ENCODE measurements around the gene MISP3.
"Not testable (repeated sequence)": the region's sequence is repeated elsewhere in the genome, so short reads cannot be mapped to it uniquely, and the experiment has no call there.

The MISP3 gene

GRCh38 chr19:14072535-14073260 lies at the start of gene MISP3:
Gene MISP3, plus strand, starts transcription at chr19:14072786. Its CDS starts 524 bp downstream, at chr19:14073310.
- no peak for TF ChIP-seq CTCF (IDR thresholded peaks at IDR 0.05; ENCODE audit: control insufficient read depth, insufficient read depth, low read depth, low read length, missing control alignments)
- no peak for DNase-seq (ENCODE audit: low read depth)
- H3K4me3 ChIP-seq (ENCODE audit: control insufficient read depth, low read depth, low read length): peak within 1 kb of the TSS; percentile 74

- no peak for DNase-seq (ENCODE audit: low read depth)
- H3K4me3 ChIP-seq (ENCODE audit: control insufficient read depth, low read depth, low read length): no peak overlapping the region
- TF ChIP-seq CTCF (IDR thresholded peaks at IDR 0.05; ENCODE audit: control insufficient read depth, insufficient read depth, low read depth, low read length, missing control alignments): peak; percentile 66
Measured at GRCh38 chr19:14023404-14024235, 49.0 kb upstream of the MISP3 start.

GRCh38 chr19:14026652-14027192 lies 45.9 kb upstream of the MISP3 start:
- DNase-seq (ENCODE audit: low read depth); H3K4me3 ChIP-seq (ENCODE audit: control insufficient read depth, low read depth, low read length): not testable (repeated sequence)

GRCh38 chr19:14027856-14028450 lies 44.6 kb upstream of the MISP3 start, which contains the start of gene RLN3:
Gene RLN3, plus strand, starts transcription at chr19:14028148. Its CDS starts 57 bp downstream, at chr19:14028205.
- H3K4me3 ChIP-seq (ENCODE audit: control insufficient read depth, low read depth, low read length): no peak within 1 kb of the TSS
- no peak for DNase-seq (ENCODE audit: low read depth)
- TF ChIP-seq CTCF (IDR thresholded peaks at IDR 0.05; ENCODE audit: control insufficient read depth, insufficient read depth, low read depth, low read length, missing control alignments): no peak

GRCh38 chr19:14028901-14029300 lies 43.7 kb upstream of the MISP3 start:
- DNase-seq (ENCODE audit: low read depth): no peak
- no peak for TF ChIP-seq CTCF (IDR thresholded peaks at IDR 0.05; ENCODE audit: control insufficient read depth, insufficient read depth, low read depth, low read length, missing control alignments)
- no peak overlapping the region for H3K4me3 ChIP-seq (ENCODE audit: control insufficient read depth, low read depth, low read length)

GRCh38 chr19:14030997-14031718 lies 41.4 kb upstream of the MISP3 start:
- no peak for TF ChIP-seq CTCF (IDR thresholded peaks at IDR 0.05; ENCODE audit: control insufficient read depth, insufficient read depth, low read depth, low read length, missing control alignments)
- peak overlapping the region; percentile 85 for H3K4me3 ChIP-seq (ENCODE audit: control insufficient read depth, low read depth, low read length)
- no peak for DNase-seq (ENCODE audit: low read depth)

Measured in AG09309 (cell line).